Upper lobe of left lung (tissue), 4 donors: ENCODE results near the gene CSF3R.

Experiments
- CTCF ChIP-seq, 6 experiments: fragments of 450-650 bp in 4 of 6; fragments of 200-600 bp in 2 of 6; sonication (generic) in 2 of 6; IDR thresholded peaks; one replicate each; pipeline ENCODE4 v1.5.1; 2016 to 2019; ENCODE audit warnings: antibody characterized with exemption in 6 of 6
- EP300 ChIP-seq, 4 donors: sonication (generic); formaldehyde crosslinking; IDR thresholded peaks; one replicate each; pipeline ENCODE4 v1.5.1; 2017; ENCODE audit warnings: antibody characterized with exemption in 4 of 4, control low read depth in 2 of 4
- POLR2A ChIP-seq, 4 donors: fragments of 450-650 bp; IDR thresholded peaks; one replicate each; pipeline ENCODE4 v1.5.1; 2016 to 2017; ENCODE audit warnings: antibody characterized with exemption in 4 of 4, mild to moderate bottlenecking in 2 of 4
- POLR2AphosphoS5 ChIP-seq, 2 donors: sonication (generic); formaldehyde crosslinking; IDR thresholded peaks; one replicate each; pipeline ENCODE4 v1.5.1; 2017; ENCODE audit warnings: antibody characterized with exemption in 2 of 2

GRCh38 chr1:36522021-36522420, 39.3 kb upstream of the CSF3R start:
- TF ChIP-seq CTCF (IDR thresholded peaks at IDR 0.05) (no peak), POLR2AphosphoS5 (IDR thresholded peaks at IDR 0.05) (no peak), POLR2A (IDR thresholded peaks at IDR 0.05) (no peak), EP300 (IDR thresholded peaks at IDR 0.05) (no peak)
